HuH-7 (cell line): ENCODE measurements around the gene SLC41A3.
"Not testable (repeated sequence)": the region's sequence is repeated elsewhere in the genome, so short reads cannot be mapped to it uniquely, and the experiment has no call there.

Experiments
- DNase-seq: peaks from one replicate; pipeline ENCODE4 v3.0.0; 2011; ENCODE audit warnings: low spot score

Gene SLC41A3

GRCh38 chr3:125957674-125958510 lies 126.0 kb downstream of the SLC41A3 start:
- DNase-seq, result no peak

- not testable (repeated sequence) for DNase-seq
Observed at GRCh38 chr3:125957020-125957419, 126.9 kb downstream of the SLC41A3 start.
